Breast epithelium (tissue), 3 donors: ENCODE results near the gene ZNF76.

Source experiments
- CTCF ChIP-seq, 3 donors: fragments of 450-650 bp; IDR thresholded peaks; one replicate each; pipeline ENCODE4 v1.5.1; 2016 to 2017; ENCODE audit warnings: antibody characterized with exemption in 3 of 3, mild to moderate bottlenecking in 3 of 3, moderate library complexity in 3 of 3
- POLR2A ChIP-seq: fragments of 450-650 bp; IDR thresholded peaks from one replicate; pipeline ENCODE4 v1.6.1; 2016; ENCODE audit warnings: antibody characterized with exemption, mild to moderate bottlenecking, moderate library complexity
- POLR2AphosphoS5 ChIP-seq, 3 donors: sonication (generic); formaldehyde crosslinking; IDR thresholded peaks; one replicate each; pipeline ENCODE4 v1.6.1; 2017; ENCODE audit warnings: antibody characterized with exemption in 3 of 3

DNA sequence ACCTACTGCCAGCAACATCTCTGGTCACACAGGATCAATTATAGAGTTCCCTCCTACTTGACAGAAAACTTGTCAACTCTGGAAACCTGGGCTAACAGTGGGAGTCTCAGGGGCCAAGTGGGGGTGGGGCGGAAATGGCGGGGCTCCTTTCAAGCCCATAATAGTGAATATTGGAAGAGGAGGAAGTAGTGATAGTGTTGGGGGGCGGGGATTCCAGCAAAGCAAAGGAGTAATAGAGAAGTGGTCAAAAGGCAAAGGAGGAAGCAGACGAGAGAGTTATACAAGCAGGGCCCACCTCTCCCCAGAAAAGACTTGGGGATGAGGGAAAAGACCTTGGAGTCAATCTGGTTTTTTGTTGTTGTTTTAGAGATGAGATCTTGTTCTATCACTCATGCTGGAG is 40.1 kb downstream of the ZNF76 start:
- no peak for TF ChIP-seq CTCF (IDR thresholded peaks at IDR 0.05)
- no peak for TF ChIP-seq POLR2AphosphoS5 (IDR thresholded peaks at IDR 0.05)
- no peak for TF ChIP-seq POLR2A
